Cerebellar nuclear complex (tissue), 1 donor: ENCODE data around the gene TM9SF4.

ENCODE experiments used
- DNase-seq, 2 experiments: peaks; one replicate each; lab custom pipeline; 2025; lab: John Stamatoyannopoulos, UW

TM9SF4 gene

GRCh38 chr20:32128167-32128566 lies 18.7 kb downstream of the TM9SF4 start:
- DNase-seq, result no peak

- DNase-seq, result no peak
Measured at GRCh38 chr20:32129863-32130262, 20.3 kb downstream of the TM9SF4 start.

- no peak for DNase-seq
Measured at GRCh38 chr20:32130352-32130751, 20.8 kb downstream of the TM9SF4 start.

GRCh38 chr20:32130965-32131364 lies 21.5 kb downstream of the TM9SF4 start:
- no peak for DNase-seq

GRCh38 chr20:32132911-32133549 lies 23.5 kb downstream of the TM9SF4 start:
- DNase-seq, result no peak

GRCh38 chr20:32134026-32134425 lies 24.5 kb downstream of the TM9SF4 start:
- no peak for DNase-seq

- no peak for DNase-seq
Measured at GRCh38 chr20:32135983-32136515, 26.5 kb downstream of the TM9SF4 start.

GRCh38 chr20:32138921-32139320 lies 29.4 kb downstream of the TM9SF4 start:
- no peak for DNase-seq

- DNase-seq, result no peak
Measured at GRCh38 chr20:32139947-32140346, 30.4 kb downstream of the TM9SF4 start.

- DNase-seq, result no peak
Measured at GRCh38 chr20:32140603-32141002, 31.1 kb downstream of the TM9SF4 start.

GRCh38 chr20:32141465-32141980 lies 32.0 kb downstream of the TM9SF4 start:
- no peak for DNase-seq

- DNase-seq, result no peak
Measured at GRCh38 chr20:32142088-32142487, 32.6 kb downstream of the TM9SF4 start.

- DNase-seq, result no peak
Measured at GRCh38 chr20:32142991-32143390, 33.5 kb downstream of the TM9SF4 start.

GRCh38 chr20:32144898-32145662 lies 35.6 kb downstream of the TM9SF4 start:
- DNase-seq, result no peak

- DNase-seq, result no peak
Measured at GRCh38 chr20:32149566-32150170, 40.2 kb downstream of the TM9SF4 start.

GRCh38 chr20:32150291-32150848 lies 40.9 kb downstream of the TM9SF4 start:
- no peak for DNase-seq

- DNase-seq, result no peak
Measured at GRCh38 chr20:32152421-32153155, 43.1 kb downstream of the TM9SF4 start.

GRCh38 chr20:32153156-32153665 lies 43.7 kb downstream of the TM9SF4 start:
- no peak for DNase-seq

- DNase-seq, result no peak
Measured at GRCh38 chr20:32153771-32154170, 44.3 kb downstream of the TM9SF4 start.

GRCh38 chr20:32155017-32155981 lies 45.8 kb downstream of the TM9SF4 start:
- DNase-seq, result no peak
